H1 (cell line): Measurements from ENCODE around the gene NR1H3. TPM values are rescaled to one million over a fixed set of nuclear protein-coding genes. Genes with fewer than 3 reads are reported as not detected.

Experiments
- CHD2 ChIP-seq: IDR thresholded peaks from 2 replicates; pipeline ENCODE4 v1.6.1; 2012; ENCODE audit warnings: low read length, improper control_type of control experiment
- FOSL1 ChIP-seq: IDR thresholded peaks from 2 replicates; pipeline ENCODE4 v1.6.1; 2011; ENCODE audit warnings: mild to moderate bottlenecking, low read depth, low read length, moderate library complexity; ENCODE audit not compliant: insufficient read depth
- KDM1A ChIP-seq: fragments of 200-600, 300-600 bp; sonication (generic); IDR thresholded peaks from 2 replicates; pipeline ENCODE4 v1.7.1; 2016; ENCODE audit warnings: mild to moderate bottlenecking, low read length, borderline replicate concordance
- MAFK ChIP-seq: IDR thresholded peaks from 2 replicates; pipeline ENCODE4 v1.6.1; 2012; ENCODE audit warnings: low read depth, mild to moderate bottlenecking, improper control_type of control experiment, low read length
- NANOG ChIP-seq: IDR thresholded peaks from 2 replicates; pipeline ENCODE4 v1.6.1; 2011; ENCODE audit warnings: low read length, low read depth, mild to moderate bottlenecking, inconsistent platforms; ENCODE audit not compliant: insufficient read depth, poor library complexity, severe bottlenecking
- PHF8 ChIP-seq: fragments of 200-600 bp; sonication (generic); conservative IDR thresholded peaks from 2 replicates; pipeline ENCODE4 v1.7.1; 2012; ENCODE audit warnings: low read depth, mild to moderate bottlenecking, inconsistent platforms, low read length, moderate library complexity
- POLR2AphosphoS5 ChIP-seq: IDR thresholded peaks from 2 replicates; pipeline ENCODE4 v1.6.1; 2011; ENCODE audit warnings: low read depth, low read length
- RXRA ChIP-seq: IDR thresholded peaks from 2 replicates; pipeline ENCODE4 v1.6.1; 2011; ENCODE audit warnings: low read depth, mild to moderate bottlenecking, low read length, moderate library complexity; ENCODE audit not compliant: insufficient read depth
- SIX5 ChIP-seq: IDR thresholded peaks from 2 replicates; pipeline ENCODE4 v1.6.1; 2011; ENCODE audit warnings: mild to moderate bottlenecking, low read depth, low read length
- SP4 ChIP-seq: IDR thresholded peaks from 2 replicates; pipeline ENCODE4 v1.6.1; 2012; ENCODE audit warnings: low read length, inconsistent platforms
- polyA plus RNA-seq, 7 experiments: library from polyadenylated mRNA; depleted of rRNA in 3 of 7; stranded (reverse) in 5 of 7; unstranded in 2 of 7; fragments of >200 nt in 5 of 7; fragments of 200-250 nt in 2 of 7; gene quantifications; 1 replicate in 5 of 7; 2 replicates in 1 of 7; 4 replicates in 1 of 7; pipeline versions ENCODE4 v1.2.1 to v1.2.3, GENCODE V29; 2011 to 2013; ENCODE audit warnings: missing spikeins in 2 of 7, mixed read lengths in 2 of 7
- total RNA-seq: library from RNA; stranded (reverse); fragmentation: NEBNext Ultra II Directional; extraction: Animal tissue kit (Norgen Biotek cat#: 25700); gene quantifications from 2 replicates; pipeline ENCODE4 v1.2.1, GENCODE V29; 2021
- TF ChIP-seq, protein P1 (sequence below): fragments of 300-600 bp; sonication (generic); IDR thresholded peaks from 2 replicates; pipeline ENCODE4 v1.7.1; 2012; ENCODE audit warnings: low read length, moderate library complexity, mild to moderate bottlenecking, inconsistent platforms; ENCODE audit not compliant: insufficient replicate concordance

The NR1H3 gene
- total and polyA plus RNA-seq, 2 of the 8 experiments (the other 6 are each of a cell fraction or from before 2014, with no cell fraction given), result 19.9 to 42.1 TPM

DNA sequence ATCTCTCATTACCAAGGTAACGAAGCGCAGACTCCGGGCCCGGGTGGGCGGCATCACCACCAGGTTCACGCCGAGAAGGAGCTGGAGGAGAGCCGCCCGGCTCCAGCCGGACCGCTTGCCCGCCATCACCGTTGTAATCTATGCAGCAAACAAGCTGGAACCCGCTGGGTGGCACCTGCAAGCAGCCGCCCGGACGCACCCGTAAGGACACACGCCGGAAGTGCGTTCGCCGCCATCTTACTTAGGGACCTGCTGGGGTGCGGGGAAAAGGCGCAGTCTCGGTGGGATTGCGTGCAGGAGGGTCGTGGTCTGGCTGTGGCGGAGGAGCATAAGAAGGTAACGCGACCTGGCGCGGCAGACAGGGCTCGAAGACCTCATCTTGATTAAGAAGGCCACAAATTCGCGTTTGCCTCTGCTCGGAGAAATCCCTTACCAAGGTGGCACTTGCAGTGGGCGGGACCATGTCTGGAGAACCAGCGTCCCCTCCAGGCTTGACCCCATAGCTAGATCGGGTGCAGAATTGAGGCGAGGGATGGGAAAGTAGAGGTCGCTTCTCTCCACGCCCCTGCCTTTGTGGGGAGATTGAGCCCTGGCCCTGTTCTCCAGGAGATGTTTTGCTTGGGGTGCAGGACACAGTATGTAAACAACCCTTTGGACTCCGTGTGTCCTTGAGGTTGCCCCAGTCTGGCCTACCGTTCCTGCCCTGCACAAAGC is 9.0 kb upstream of the NR1H3 start, which contains the start of gene ACP2 (continued):
- TF ChIP-seq, protein P1, sequence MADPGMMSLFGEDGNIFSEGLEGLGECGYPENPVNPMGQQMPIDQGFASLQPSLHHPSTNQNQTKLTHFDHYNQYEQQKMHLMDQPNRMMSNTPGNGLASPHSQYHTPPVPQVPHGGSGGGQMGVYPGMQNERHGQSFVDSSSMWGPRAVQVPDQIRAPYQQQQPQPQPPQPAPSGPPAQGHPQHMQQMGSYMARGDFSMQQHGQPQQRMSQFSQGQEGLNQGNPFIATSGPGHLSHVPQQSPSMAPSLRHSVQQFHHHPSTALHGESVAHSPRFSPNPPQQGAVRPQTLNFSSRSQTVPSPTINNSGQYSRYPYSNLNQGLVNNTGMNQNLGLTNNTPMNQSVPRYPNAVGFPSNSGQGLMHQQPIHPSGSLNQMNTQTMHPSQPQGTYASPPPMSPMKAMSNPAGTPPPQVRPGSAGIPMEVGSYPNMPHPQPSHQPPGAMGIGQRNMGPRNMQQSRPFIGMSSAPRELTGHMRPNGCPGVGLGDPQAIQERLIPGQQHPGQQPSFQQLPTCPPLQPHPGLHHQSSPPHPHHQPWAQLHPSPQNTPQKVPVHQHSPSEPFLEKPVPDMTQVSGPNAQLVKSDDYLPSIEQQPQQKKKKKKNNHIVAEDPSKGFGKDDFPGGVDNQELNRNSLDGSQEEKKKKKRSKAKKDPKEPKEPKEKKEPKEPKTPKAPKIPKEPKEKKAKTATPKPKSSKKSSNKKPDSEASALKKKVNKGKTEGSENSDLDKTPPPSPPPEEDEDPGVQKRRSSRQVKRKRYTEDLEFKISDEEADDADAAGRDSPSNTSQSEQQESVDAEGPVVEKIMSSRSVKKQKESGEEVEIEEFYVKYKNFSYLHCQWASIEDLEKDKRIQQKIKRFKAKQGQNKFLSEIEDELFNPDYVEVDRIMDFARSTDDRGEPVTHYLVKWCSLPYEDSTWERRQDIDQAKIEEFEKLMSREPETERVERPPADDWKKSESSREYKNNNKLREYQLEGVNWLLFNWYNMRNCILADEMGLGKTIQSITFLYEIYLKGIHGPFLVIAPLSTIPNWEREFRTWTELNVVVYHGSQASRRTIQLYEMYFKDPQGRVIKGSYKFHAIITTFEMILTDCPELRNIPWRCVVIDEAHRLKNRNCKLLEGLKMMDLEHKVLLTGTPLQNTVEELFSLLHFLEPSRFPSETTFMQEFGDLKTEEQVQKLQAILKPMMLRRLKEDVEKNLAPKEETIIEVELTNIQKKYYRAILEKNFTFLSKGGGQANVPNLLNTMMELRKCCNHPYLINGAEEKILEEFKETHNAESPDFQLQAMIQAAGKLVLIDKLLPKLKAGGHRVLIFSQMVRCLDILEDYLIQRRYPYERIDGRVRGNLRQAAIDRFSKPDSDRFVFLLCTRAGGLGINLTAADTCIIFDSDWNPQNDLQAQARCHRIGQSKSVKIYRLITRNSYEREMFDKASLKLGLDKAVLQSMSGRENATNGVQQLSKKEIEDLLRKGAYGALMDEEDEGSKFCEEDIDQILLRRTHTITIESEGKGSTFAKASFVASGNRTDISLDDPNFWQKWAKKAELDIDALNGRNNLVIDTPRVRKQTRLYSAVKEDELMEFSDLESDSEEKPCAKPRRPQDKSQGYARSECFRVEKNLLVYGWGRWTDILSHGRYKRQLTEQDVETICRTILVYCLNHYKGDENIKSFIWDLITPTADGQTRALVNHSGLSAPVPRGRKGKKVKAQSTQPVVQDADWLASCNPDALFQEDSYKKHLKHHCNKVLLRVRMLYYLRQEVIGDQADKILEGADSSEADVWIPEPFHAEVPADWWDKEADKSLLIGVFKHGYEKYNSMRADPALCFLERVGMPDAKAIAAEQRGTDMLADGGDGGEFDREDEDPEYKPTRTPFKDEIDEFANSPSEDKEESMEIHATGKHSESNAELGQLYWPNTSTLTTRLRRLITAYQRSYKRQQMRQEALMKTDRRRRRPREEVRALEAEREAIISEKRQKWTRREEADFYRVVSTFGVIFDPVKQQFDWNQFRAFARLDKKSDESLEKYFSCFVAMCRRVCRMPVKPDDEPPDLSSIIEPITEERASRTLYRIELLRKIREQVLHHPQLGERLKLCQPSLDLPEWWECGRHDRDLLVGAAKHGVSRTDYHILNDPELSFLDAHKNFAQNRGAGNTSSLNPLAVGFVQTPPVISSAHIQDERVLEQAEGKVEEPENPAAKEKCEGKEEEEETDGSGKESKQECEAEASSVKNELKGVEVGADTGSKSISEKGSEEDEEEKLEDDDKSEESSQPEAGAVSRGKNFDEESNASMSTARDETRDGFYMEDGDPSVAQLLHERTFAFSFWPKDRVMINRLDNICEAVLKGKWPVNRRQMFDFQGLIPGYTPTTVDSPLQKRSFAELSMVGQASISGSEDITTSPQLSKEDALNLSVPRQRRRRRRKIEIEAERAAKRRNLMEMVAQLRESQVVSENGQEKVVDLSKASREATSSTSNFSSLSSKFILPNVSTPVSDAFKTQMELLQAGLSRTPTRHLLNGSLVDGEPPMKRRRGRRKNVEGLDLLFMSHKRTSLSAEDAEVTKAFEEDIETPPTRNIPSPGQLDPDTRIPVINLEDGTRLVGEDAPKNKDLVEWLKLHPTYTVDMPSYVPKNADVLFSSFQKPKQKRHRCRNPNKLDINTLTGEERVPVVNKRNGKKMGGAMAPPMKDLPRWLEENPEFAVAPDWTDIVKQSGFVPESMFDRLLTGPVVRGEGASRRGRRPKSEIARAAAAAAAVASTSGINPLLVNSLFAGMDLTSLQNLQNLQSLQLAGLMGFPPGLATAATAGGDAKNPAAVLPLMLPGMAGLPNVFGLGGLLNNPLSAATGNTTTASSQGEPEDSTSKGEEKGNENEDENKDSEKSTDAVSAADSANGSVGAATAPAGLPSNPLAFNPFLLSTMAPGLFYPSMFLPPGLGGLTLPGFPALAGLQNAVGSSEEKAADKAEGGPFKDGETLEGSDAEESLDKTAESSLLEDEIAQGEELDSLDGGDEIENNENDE, result no peak
- TF ChIP-seq KDM1A (no peak), SIX5 (peak; percentile 57; the same call in 1 of the 2 replicates), POLR2AphosphoS5 (peak; percentile 97), MAFK (no peak), RXRA (0 out of 2 replicates have a peak, but pooled peaks have one; percentile 44), SP4 (peak; percentile 80; the same call in 1 of the 2 replicates), PHF8 (peak; percentile 91), CHD2 (peak; percentile 60; the same call in 1 of the 2 replicates), NANOG (no peak), FOSL1 (no peak)
